DMS53 treated with DMSO at 0.1 percent for 48 hours (cell line): ENCODE results near the gene ZNF334.

ENCODE experiments used
- DNase-seq: peaks from one replicate; lab custom pipeline; 2025; ENCODE audit not compliant: unreplicated experiment; lab: John Stamatoyannopoulos, UW

Gene ZNF334

DNA sequence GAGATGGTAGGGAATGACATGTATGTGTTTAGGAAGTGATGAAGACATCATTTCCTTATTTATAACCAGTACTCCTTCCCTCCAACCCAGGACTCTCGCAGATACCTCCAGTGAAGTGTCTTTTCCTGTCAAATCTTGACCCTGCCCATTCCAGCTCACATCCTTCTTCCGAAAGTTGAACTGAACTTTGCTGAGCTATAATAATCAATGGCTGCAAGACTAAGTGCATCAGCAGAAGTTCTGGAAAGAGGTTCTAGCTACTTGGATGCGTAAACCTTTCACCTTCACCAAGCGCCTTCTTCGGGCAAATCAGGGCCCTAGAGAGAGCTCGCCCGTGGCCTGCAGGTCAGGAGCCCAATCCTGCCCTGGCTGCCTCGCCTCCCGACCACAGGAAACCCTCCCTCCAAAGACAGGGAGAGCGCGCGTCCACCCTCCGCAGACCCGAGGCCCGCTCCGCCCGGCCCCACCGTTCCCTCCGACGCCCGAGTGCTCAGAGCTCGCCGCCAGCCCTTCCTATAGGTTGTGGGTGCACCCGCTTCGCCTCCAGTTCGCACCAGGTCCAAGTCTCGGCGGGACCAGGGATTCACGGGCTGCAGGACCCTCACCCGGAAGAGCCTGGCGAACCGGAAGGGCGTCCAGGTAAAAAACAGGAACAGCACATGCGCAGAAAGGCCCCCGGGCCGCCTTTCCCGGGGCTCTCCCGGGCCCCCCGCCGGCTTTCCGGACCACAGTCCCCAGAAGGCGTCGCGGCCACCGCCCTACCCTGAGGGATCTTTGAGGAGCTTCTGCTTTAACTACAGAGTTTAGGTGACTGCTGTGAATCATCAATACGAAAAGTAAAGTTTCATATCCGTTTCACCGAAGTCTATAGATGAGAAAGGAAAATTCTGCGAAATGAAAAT, at the start of gene ZNF334:
TSS of gene ZNF334 (minus strand) at position 617 of the 902 bp plus-strand sequence. CDS start 1,457 bp downstream, outside the sequence.
- peak; percentile 85 for DNase-seq

GRCh38 chr20:46562373-46563169, 49.2 kb upstream of the ZNF334 start:
- DNase-seq: peak; percentile 89

- DNase-seq: no peak
These were observed 48.6 kb upstream of the ZNF334 start for GRCh38 chr20:46562009-46562372.

DNA sequence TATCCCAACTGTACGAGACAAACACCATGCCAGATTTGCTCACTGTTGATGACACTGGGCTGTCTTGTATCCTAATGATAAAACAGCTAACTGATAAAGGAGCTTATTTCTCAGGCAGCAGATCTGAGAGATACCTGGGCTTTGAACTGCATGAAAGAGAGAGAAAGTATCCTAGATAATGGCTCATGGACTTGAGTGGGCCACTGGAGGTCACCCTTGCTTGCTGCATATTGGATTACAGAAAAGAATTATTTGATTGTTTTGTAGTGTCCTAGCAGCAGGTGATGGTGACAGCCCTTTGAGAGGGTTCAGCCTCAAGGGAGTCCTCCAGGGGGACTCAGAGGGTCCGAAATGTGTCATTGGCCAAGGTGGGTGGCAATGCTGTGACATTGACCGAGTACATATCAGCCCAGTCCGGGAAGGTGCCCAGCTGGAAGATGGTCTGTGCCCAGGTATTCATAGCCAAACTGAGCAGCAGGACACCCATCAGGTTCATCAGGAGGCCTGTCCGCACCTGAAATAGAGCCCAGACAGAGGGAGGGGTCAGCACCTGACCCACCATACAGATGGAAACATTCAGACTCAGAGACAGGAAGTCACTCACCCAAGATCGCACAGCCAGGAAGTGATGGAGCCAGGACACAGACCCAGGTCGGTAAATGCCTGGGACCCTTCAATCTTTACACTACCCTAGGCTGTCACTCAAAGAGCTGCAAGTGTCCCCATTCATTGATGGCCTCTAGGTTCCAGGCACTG, 46.5 kb upstream of the ZNF334 start:
- no peak for DNase-seq

DNA sequence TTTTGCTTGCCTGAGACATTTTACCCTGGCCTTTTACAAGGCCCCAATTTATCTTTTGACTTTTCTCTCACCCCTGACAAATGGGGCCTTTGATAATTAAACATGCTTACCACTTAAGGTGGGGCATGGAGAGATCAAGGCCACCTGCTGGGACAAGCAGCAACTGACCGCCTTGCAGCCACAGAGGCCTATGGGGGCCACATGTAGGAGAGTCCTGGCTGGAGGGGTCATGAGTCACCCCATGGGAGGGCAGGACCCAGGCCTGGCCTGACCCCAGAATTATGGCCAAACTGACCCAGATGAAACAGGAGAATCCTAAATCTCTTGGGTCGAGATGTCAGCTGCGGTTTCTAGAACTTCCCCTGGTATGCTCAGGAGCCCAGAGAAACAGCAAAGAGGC, 45.6 kb upstream of the ZNF334 start:
- no peak for DNase-seq

DNA sequence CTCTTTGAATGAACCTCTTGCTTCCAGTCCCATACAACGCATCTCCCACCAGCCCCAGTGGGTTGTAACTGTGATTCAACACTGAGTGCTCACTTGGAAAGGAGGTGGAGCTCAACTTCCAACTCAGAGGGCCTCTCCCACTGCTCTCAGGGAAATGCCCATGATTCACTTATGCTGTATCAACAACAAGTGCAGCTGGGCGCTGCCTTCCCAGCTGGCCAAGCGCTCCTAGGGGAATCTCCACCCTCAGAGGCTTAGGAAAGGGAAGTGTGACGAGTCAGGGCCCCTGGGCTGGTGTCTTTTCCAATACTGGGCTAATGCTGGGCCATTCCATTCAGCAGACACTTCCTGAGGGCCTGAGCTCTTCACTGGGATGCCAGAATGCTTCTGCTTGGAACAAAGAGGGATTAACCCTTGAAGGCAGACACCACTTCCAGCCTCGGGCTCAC, 45.2 kb upstream of the ZNF334 start:
- DNase-seq: peak; percentile 93

DNA sequence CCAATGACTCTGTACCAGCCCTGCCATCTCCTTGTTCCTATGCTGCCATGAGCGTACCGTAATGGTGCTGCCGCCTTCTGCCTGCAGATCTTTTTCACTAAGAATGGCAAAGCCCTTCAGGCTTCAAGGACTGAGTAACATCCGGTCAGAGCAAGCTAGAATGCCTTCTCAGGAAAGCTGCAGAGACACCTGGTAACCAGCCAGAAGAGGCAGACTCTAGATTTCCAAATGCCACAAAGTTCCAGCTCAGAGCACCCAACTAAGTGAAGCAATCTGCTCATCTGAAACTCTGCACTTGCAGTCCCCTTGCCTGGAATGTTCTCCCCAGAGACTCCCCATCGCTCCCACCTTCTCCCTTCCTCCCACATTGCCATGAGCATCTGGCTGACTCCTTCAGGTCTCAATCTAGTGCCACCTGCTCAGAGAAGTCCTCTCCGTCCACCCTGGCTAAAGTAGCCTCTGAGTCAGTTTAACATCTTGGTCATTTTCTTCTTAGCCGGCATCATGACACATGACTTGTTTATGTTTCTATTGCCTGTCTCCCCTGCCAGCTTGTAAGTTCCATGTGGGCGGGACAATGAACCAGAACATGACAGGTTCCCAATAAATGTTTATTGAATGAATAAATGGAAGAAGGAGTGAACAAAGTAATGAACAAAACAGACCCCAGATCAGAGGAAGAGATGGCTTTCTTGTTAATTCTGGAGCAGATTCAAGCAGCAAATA, 44.0 kb upstream of the ZNF334 start:
- DNase-seq: no peak

GRCh38 chr20:46555370-46555956, 42.1 kb upstream of the ZNF334 start:
- DNase-seq: no peak

GRCh38 chr20:46554828-46555227, 41.5 kb upstream of the ZNF334 start:
- DNase-seq: no peak

DNA sequence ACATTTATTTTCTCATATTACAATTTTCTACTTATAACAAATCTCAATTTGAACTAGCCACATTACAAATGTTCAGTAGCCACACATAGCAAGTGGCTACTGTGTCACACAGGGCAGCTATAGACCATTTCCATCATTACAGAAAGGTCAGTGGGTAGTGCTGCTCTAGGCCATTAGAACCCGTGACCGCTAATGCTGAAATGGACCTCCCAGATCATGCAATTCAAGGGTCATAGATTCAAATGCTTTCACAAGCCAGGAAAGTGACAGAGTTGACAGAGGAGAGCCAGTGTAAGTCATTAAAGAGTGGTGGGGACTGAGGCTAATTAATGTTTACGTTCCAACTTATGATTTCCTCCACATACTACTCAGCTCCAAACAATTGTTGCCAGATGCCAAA, 40.6 kb upstream of the ZNF334 start:
- no peak for DNase-seq

GRCh38 chr20:46552460-46553420, 39.4 kb upstream of the ZNF334 start:
- DNase-seq: no peak

GRCh38 chr20:46551522-46552381, 38.4 kb upstream of the ZNF334 start:
- no peak for DNase-seq

DNA sequence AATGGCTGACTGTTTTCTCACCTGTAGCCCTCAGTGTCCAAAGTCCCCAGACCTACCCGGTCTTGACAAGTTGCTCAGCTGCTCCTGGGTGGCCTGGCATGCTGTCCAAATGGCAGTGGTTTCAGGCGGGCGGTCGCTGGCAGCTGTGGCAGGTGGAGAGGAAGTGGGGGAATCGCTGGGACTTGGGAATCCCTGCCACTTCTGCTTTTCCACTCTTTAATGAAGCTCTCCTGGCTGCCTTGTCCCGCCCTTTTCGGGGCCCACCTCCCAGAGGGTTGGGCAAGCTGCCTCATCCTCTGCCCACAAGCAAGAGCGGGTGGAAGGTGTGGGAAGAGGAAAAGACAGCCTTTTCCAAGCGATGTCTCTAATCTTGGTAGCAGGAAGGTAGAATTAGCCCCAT, 37.1 kb upstream of the ZNF334 start, which contains the start of gene OCSTAMP:
TSS of gene OCSTAMP (minus strand) at position 194 of the 400 bp plus-strand sequence. CDS start at position 100, 94 bp downstream.
- no peak for DNase-seq

DNA sequence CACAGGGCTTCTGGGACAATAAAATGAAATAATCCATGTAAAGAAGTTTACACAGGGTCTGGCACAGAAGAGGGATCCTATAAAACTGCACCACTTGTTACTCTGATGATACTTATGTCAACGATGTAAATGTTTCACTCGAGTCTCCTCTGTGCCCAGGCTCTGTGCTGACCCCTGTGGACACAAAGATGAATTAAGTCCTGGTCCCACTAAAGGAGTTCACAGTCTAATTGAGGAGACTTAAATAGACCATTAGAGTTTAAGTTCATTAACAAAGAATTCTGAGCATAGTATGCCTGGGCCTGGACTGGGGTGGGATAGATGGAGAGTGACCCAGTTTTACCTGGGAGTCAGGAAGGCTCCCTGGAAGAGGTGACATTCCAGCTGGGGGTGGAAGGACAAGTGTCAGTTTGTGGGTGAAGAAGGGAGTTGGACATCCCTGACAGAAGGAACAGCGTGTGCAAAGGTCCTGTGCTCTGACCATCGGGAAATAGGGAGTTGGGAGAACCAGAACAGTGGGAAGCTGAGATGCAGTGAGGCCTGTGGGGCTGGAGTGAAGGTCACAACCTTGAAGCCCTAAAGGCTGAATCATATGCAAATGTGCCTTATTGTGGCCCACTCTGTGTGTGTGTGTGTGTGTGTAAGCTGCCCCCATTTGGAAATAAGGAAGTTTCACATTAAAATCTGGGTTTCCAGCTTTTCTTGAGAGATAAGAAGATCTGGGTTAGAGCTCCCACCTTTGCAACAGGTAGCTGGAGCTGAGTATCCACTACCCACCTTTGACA, 36.0 kb upstream of the ZNF334 start:
- DNase-seq: no peak

DNA sequence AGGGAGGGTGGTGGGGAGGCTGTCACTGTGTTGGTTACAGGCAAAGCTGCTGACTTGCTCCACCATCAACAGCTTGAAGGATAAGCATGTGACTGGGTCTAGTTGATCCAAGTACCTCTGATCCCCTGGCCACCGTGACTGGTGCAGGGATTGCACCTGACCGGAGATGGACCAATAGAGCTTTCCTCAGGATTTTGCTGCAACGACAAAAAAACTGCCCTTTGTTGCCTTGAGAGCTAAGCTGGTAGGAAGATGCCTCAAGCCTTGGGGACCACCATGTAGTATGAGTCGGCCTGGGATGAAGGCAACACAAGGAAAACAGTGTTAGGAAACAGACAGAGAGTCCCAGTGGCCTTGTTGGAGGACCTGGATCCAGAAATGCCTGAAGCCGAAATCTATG, 35.3 kb upstream of the ZNF334 start:
- no peak for DNase-seq

GRCh38 chr20:46547995-46548394, 34.6 kb upstream of the ZNF334 start:
- no peak for DNase-seq

DNA sequence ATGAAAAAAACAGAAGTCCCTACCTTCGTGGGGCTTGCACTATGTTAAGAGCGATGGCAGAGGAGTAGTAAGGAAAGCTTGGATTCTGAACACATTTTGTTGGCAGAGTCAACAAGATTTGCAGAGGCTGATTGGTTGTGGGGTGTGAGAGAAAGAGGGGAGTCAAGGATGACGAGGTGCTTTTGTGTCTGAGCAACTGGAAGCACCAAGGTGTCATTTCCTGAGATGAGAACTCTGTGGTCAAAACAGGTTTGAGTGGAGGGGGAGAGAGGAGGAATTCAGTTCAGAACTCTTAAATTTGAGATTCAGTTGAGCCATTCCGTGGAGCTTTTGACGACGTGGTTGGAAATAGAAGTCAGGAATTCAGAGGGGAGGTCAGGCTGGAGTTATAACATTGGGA, 33.6 kb upstream of the ZNF334 start:
- DNase-seq: no peak
